Naive thymus-derived CD8-positive, alpha-beta T cell (primary cell): ENCODE results near the gene PRDX3. TPM values are rescaled to one million over a fixed set of nuclear protein-coding genes. Genes with fewer than 3 reads are reported as not detected.

Source experiments
- ATAC-seq, 2 donors: fragments of 150-1000 bp; cut with Tn5 transposase in 1 of 2; sonication (Bioruptor Pico), chemical (Tn5 transposase) in 1 of 2; 1 replicate in 1 of 2; 2 replicates in 1 of 2; pipeline ENCODE4 v1.10.0; 2021; ENCODE audit warnings: mild to moderate bottlenecking in 2 of 2, moderate library complexity in 2 of 2
- POLR2A ChIA-PET: fragments of 350-600 bp; sonication (Branson Sonifier 250); formaldehyde crosslinking; loops from one replicate; lab custom pipeline; 2021; ENCODE audit warnings: antibody characterized with exemption; lab: Charles Lee
- DNase-seq, 10 donors: peaks; one replicate each; pipeline versions ENCODE4 v3.0.0 to v3.0.0-alpha.2; 2020 to 2022
- H3K27ac Mint-ChIP-seq, 10 donors: one replicate each; pipeline ENCODE4 v1.8.0; 2020 to 2022; ENCODE audit warnings: mild to moderate bottlenecking in 10 of 10, mixed read lengths in 10 of 10, moderate library complexity in 4 of 10, inconsistent platforms in 1 of 10
- H3K27me3 Mint-ChIP-seq, 5 donors: one replicate each; pipeline ENCODE4 v1.8.0; 2021 to 2022; ENCODE audit warnings: mixed read lengths in 5 of 5
- H3K36me3 Mint-ChIP-seq, 3 donors: one replicate each; pipeline ENCODE4 v1.8.0; 2020 to 2022; ENCODE audit warnings: mixed read lengths in 3 of 3, mild to moderate bottlenecking in 2 of 3, inconsistent platforms in 1 of 3
- H3K4me1 Mint-ChIP-seq, 4 donors: one replicate each; pipeline ENCODE4 v1.8.0; 2021 to 2022; ENCODE audit warnings: mixed read lengths in 4 of 4
- H3K4me3 Mint-ChIP-seq, 10 donors: one replicate each; pipeline ENCODE4 v1.8.0; 2020 to 2022; ENCODE audit warnings: mild to moderate bottlenecking in 10 of 10, mixed read lengths in 10 of 10, moderate library complexity in 6 of 10, inconsistent platforms in 1 of 10
- H3K9me3 Mint-ChIP-seq, 9 donors: one replicate each; pipeline ENCODE4 v1.8.0; 2020 to 2022; ENCODE audit warnings: mixed read lengths in 9 of 9, mild to moderate bottlenecking in 3 of 9, inconsistent platforms in 1 of 9, moderate library complexity in 1 of 9
- polyA plus RNA-seq, 3 donors: library from polyadenylated mRNA; unstranded; fragments of 300-500 nt; fragmentation: Illumina TruSeq; gene quantifications; one replicate each; pipeline ENCODE4 v1.2.3, GENCODE V29; 2021
- total RNA-seq, 8 experiments: library from RNA in 2 of 8; stranded (reverse) in 2 of 8; gene quantifications; one replicate each; pipeline ENCODE4 v1.2.3 and lab custom pipeline; 2021 to 2026

The PRDX3 gene
- total and polyA plus RNA-seq, 5 experiments from 2014 or later = 29.8 to 75.5 (median 56.7) TPM

- DNase-seq (no peak), ATAC-seq (peak in 1 of 2 donors; percentile 15)
- Mint-ChIP-seq H3K4me3 (peak overlapping the region; percentile 91 to 99 (median 97)), H3K4me1 (peaks cover 10 to 45% (median 36%) of the 10 kb centered on the region in 4 donors), H3K36me3 (peaks cover 0 to 31% (median 3%) of the 10 kb centered on the region in 3 donors), H3K27me3 (no peaks in the 10 kb centered on the region), H3K27ac (peak overlapping the region; percentile 83 to 98 (median 94)), H3K9me3 (no peaks in the 10 kb centered on the region)
- POLR2A ChIA-PET = no interaction called here
These were observed 772 bp downstream of the PRDX3 start for GRCh38 chr10:119177708-119178371.

- Mint-ChIP-seq H3K36me3 (peaks cover 0 to 46% (median 10%) of the 10 kb centered on the region in 3 donors), H3K4me3 (peak overlapping the region in 4 of 10 donors; percentile 48 to 91 (median 52)), H3K27ac (peak overlapping the region in 4 of 10 donors; percentile 16 to 72 (median 24)), H3K4me1 (peaks cover 10 to 45% (median 36%) of the 10 kb centered on the region in 4 donors), H3K27me3 (no peaks in the 10 kb centered on the region), H3K9me3 (no peaks in the 10 kb centered on the region)
- POLR2A ChIA-PET = interaction anchor here (0.6 to 0.7 kb wide), 2 partner anchors 73 to 314 kb away, joined by 3 to 4 read pairs; no protein-coding TSS in a partner anchor
- DNase-seq (no peak), ATAC-seq (no peak)
These were observed 2.4 kb downstream of the PRDX3 start for GRCh38 chr10:119176166-119176565.

GRCh38 chr10:119174109-119174508 lies 4.5 kb downstream of the PRDX3 start:
- Mint-ChIP-seq H3K36me3 (peaks cover 0 to 67% (median 11%) of the 10 kb centered on the region in 3 donors), H3K27ac (peak overlapping the region in 1 of 10 donors; percentile 15), H3K9me3 (no peaks in the 10 kb centered on the region), H3K4me1 (peaks cover 10 to 36% (median 32%) of the 10 kb centered on the region in 4 donors), H3K27me3 (no peaks in the 10 kb centered on the region), H3K4me3 (no peak overlapping the region)
- POLR2A ChIA-PET = interaction anchor here (1.0 kb wide), 1 partner anchor 33 kb away, joined by 3 read pairs; the partner anchor contains the start of gene GRK5
- DNase-seq = no peak
- no peak for ATAC-seq

- POLR2A ChIA-PET = no interaction called here
- no peaks in the 10 kb centered on the region for H3K27me3 Mint-ChIP-seq
These were observed 11.6 kb downstream of the PRDX3 start for GRCh38 chr10:119167041-119167440.

GRCh38 chr10:119166564-119166963 lies 12.0 kb downstream of the PRDX3 start:
- H3K27me3 Mint-ChIP-seq = no peaks in the 10 kb centered on the region
- no peaks in the 10 kb centered on the region for H3K9me3 Mint-ChIP-seq
- POLR2A ChIA-PET = no interaction called here
- peak overlapping the region; percentile 85 to 95 (median 90) for H3K4me3 Mint-ChIP-seq
- H3K4me1 Mint-ChIP-seq = peaks cover 18 to 44% (median 33%) of the 10 kb centered on the region in 4 donors
- DNase-seq = no peak
- no peak for ATAC-seq
- peaks cover 0 to 61% (median 14%) of the 10 kb centered on the region in 3 donors for H3K36me3 Mint-ChIP-seq
- peak overlapping the region; percentile 87 to 98 (median 95) for H3K27ac Mint-ChIP-seq

More at GRCh38 chr10:119167041-119167440, 11.6 kb downstream of the PRDX3 start:
- Mint-ChIP-seq H3K4me3 (peak overlapping the region; percentile 49 to 95 (median 90)), H3K9me3 (no peaks in the 10 kb centered on the region), H3K27ac (peak overlapping the region; percentile 11 to 98 (median 95)), H3K4me1 (peaks cover 18 to 39% (median 32%) of the 10 kb centered on the region in 4 donors), H3K36me3 (peaks cover 0 to 60% (median 11%) of the 10 kb centered on the region in 3 donors)
- DNase-seq = no peak
- ATAC-seq = no peak

- Mint-ChIP-seq H3K9me3 (no peaks in the 10 kb centered on the region), H3K4me3 (peak overlapping the region; percentile 85 to 95 (median 90)), H3K36me3 (peaks cover 0 to 61% (median 12%) of the 10 kb centered on the region in 3 donors), H3K4me1 (peaks cover 18 to 44% (median 33%) of the 10 kb centered on the region in 4 donors), H3K27me3 (no peaks in the 10 kb centered on the region), H3K27ac (peak overlapping the region; percentile 87 to 98 (median 95))
- DNase-seq (no peak), ATAC-seq (peak; percentile 7 to 15)
- POLR2A ChIA-PET = interaction anchor here (1.2 to 2.6 kb wide), 4 partner anchors 60 to 706 kb away, joined by 3 to 11 read pairs (median 7); partner anchors contain the start of genes DENND10, EIF3A and MCMBP
These were observed 12.5 kb downstream of the PRDX3 start for GRCh38 chr10:119166118-119166500.

GRCh38 chr10:119165171-119166117 lies 13.2 kb downstream of the PRDX3 start, which contains the start of gene SFXN4:
TSS of gene SFXN4 (minus strand) at chr10:119165714. CDS start at chr10:119165647, 67 bp downstream.
- ATAC-seq (peak; percentile 87 to 92), DNase-seq (peak; percentile 66 to 85 (median 80))
- H3K27ac Mint-ChIP-seq = peak within 1 kb of the TSS; percentile 87 to 98 (median 95)
- peaks cover 0 to 61% (median 14%) of the 10 kb centered on the region in 3 donors for H3K36me3 Mint-ChIP-seq
- POLR2A ChIA-PET = interaction anchor here (0.8 to 2.6 kb wide), 13 partner anchors 8 to 707 kb away, joined by 3 to 11 read pairs (median 5); partner anchors contain the start of genes DENND10, EIF3A, GRK5 and MCMBP
- H3K4me3 Mint-ChIP-seq = peak within 1 kb of the TSS; percentile 85 to 95 (median 90)
- H3K9me3 Mint-ChIP-seq = no peaks in the 10 kb centered on the region
- no peaks in the 10 kb centered on the region for H3K27me3 Mint-ChIP-seq
- H3K4me1 Mint-ChIP-seq = peaks cover 18 to 44% (median 33%) of the 10 kb centered on the region in 4 donors

GRCh38 chr10:119162452-119163092 lies 16.0 kb downstream of the PRDX3 start:
- Mint-ChIP-seq H3K27me3 (no peaks in the 10 kb centered on the region), H3K4me3 (peak overlapping the region in 2 of 10 donors; percentile 6 to 34), H3K27ac (peak overlapping the region in 5 of 10 donors; percentile 44 to 76 (median 63)), H3K9me3 (no peaks in the 10 kb centered on the region), H3K36me3 (peaks cover 0 to 63% (median 13%) of the 10 kb centered on the region in 3 donors), H3K4me1 (peaks cover 20 to 44% (median 33%) of the 10 kb centered on the region in 4 donors)
- ATAC-seq (no peak), DNase-seq (no peak)
- POLR2A ChIA-PET = no interaction called here

- POLR2A ChIA-PET = interaction anchor here (0.6 kb wide), 2 partner anchors 31 to 424 kb away, joined by 3 read pairs; no protein-coding TSS in a partner anchor
These were observed 16.7 kb downstream of the PRDX3 start for GRCh38 chr10:119161680-119162451.

GRCh38 chr10:119159332-119159731 lies 19.3 kb downstream of the PRDX3 start:
- POLR2A ChIA-PET = no interaction called here
- H3K4me3 Mint-ChIP-seq = no peak overlapping the region
- H3K9me3 Mint-ChIP-seq = no peaks in the 10 kb centered on the region
- no peak for ATAC-seq
- H3K27ac Mint-ChIP-seq = peak overlapping the region in 1 of 10 donors; percentile 58
- H3K36me3 Mint-ChIP-seq = peaks cover 0 to 88% (median 28%) of the 10 kb centered on the region in 3 donors
- no peak for DNase-seq
- H3K27me3 Mint-ChIP-seq = no peaks in the 10 kb centered on the region
- H3K4me1 Mint-ChIP-seq = peaks cover 7 to 22% (median 12%) of the 10 kb centered on the region in 4 donors

More at GRCh38 chr10:119161680-119162451, 16.7 kb downstream of the PRDX3 start:
- Mint-ChIP-seq H3K27ac (peak overlapping the region in 3 of 10 donors; percentile 22 to 63 (median 40)), H3K9me3 (no peaks in the 10 kb centered on the region), H3K4me3 (peak overlapping the region in 2 of 10 donors; percentile 6 to 34), H3K36me3 (peaks cover 0 to 64% (median 14%) of the 10 kb centered on the region in 3 donors), H3K4me1 (peaks cover 16 to 39% (median 31%) of the 10 kb centered on the region in 4 donors), H3K27me3 (no peaks in the 10 kb centered on the region)
- DNase-seq (no peak), ATAC-seq (no peak)

GRCh38 chr10:119153661-119154060 lies 25.0 kb downstream of the PRDX3 start:
- Mint-ChIP-seq H3K4me1 (peaks cover 0 to 3% (median 2%) of the 10 kb centered on the region in 4 donors), H3K9me3 (no peaks in the 10 kb centered on the region), H3K36me3 (peaks cover 4 to 93% (median 36%) of the 10 kb centered on the region in 3 donors), H3K4me3 (no peak overlapping the region), H3K27ac (no peak overlapping the region), H3K27me3 (no peaks in the 10 kb centered on the region)
- ATAC-seq (no peak), DNase-seq (no peak)
- POLR2A ChIA-PET = interaction anchor here (0.7 to 1.4 kb wide), 2 partner anchors 11 to 44 kb away, joined by 3 read pairs; no protein-coding TSS in a partner anchor
